ENCODE results near the gene DBNDD2. TPM values are rescaled to one million over a fixed set of nuclear protein-coding genes. Genes with fewer than 3 reads are reported as not detected.

DBNDD2 gene
- total RNA-seq, 1 donor from 2014 or later, result 100 TPM

DNA sequence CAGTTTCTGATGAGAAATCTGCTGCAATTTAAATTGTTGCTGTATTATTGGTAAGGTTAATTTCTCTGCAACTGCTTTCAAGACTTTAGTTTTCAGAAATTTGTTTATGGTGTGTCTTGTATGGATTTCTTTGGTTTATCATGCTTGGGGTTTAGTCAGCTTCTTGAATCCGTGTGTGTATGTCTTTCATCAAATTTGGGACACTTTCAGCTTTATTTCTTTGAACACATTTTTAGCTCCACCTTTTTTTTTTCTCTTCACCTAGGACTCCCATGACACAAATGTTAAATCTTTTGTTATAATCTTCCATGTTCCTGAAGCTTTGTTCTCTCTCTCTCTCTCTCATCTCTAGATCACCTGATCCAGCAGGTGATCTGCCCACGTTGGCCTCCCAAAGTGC is 16.5 kb upstream of the DBNDD2 start:
- Histone ChIP-seq H3K27me3 (no peaks in the 10 kb centered on the region), H3K27ac (no peak overlapping the region), H3K4me3 (no peak overlapping the region), H3K4me1 (no peaks in the 10 kb centered on the region), H3K36me3 (no peaks in the 10 kb centered on the region), H3K9me3 (no peaks in the 10 kb centered on the region)
- no peak for DNase-seq (ENCODE audit: low spot score in 2 of 2)
- intact Hi-C loops (cut with DNase I), result no loop called here
- TF ChIP-seq, protein P1, sequence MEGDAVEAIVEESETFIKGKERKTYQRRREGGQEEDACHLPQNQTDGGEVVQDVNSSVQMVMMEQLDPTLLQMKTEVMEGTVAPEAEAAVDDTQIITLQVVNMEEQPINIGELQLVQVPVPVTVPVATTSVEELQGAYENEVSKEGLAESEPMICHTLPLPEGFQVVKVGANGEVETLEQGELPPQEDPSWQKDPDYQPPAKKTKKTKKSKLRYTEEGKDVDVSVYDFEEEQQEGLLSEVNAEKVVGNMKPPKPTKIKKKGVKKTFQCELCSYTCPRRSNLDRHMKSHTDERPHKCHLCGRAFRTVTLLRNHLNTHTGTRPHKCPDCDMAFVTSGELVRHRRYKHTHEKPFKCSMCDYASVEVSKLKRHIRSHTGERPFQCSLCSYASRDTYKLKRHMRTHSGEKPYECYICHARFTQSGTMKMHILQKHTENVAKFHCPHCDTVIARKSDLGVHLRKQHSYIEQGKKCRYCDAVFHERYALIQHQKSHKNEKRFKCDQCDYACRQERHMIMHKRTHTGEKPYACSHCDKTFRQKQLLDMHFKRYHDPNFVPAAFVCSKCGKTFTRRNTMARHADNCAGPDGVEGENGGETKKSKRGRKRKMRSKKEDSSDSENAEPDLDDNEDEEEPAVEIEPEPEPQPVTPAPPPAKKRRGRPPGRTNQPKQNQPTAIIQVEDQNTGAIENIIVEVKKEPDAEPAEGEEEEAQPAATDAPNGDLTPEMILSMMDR (IDR thresholded peaks at IDR 0.05), result no peak

DNA sequence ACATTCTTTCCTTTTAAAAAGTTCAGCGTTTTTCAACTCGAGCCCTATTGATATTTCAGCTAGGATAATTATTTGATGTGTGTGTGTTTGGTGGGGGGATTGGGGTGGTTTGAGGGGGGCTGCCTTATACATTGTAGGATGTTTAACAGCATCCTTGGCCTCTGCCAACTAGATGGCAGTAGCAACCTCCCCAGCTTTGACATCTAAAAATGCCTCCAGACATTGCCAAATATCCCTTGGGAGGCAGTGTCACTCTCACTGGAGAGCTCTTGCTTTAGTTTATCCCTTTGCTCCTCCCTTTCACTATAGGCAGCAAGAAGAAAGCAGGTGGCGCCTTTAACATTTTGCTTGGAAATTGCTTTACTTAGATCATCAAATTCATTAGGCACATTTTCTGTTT is 15.4 kb upstream of the DBNDD2 start:
- H3K4me1 ChIP-seq, result no peaks in the 10 kb centered on the region
- no peaks in the 10 kb centered on the region for H3K36me3 ChIP-seq
- intact Hi-C loops (cut with DNase I), result no loop called here
- H3K9me3 ChIP-seq, result no peaks in the 10 kb centered on the region
- H3K4me3 ChIP-seq, result no peak overlapping the region
- TF ChIP-seq, protein P1 (IDR thresholded peaks at IDR 0.05), result no peak
- H3K27me3 ChIP-seq, result no peaks in the 10 kb centered on the region
- DNase-seq (ENCODE audit: low spot score in 2 of 2), result no peak
- no peak overlapping the region for H3K27ac ChIP-seq

DNA sequence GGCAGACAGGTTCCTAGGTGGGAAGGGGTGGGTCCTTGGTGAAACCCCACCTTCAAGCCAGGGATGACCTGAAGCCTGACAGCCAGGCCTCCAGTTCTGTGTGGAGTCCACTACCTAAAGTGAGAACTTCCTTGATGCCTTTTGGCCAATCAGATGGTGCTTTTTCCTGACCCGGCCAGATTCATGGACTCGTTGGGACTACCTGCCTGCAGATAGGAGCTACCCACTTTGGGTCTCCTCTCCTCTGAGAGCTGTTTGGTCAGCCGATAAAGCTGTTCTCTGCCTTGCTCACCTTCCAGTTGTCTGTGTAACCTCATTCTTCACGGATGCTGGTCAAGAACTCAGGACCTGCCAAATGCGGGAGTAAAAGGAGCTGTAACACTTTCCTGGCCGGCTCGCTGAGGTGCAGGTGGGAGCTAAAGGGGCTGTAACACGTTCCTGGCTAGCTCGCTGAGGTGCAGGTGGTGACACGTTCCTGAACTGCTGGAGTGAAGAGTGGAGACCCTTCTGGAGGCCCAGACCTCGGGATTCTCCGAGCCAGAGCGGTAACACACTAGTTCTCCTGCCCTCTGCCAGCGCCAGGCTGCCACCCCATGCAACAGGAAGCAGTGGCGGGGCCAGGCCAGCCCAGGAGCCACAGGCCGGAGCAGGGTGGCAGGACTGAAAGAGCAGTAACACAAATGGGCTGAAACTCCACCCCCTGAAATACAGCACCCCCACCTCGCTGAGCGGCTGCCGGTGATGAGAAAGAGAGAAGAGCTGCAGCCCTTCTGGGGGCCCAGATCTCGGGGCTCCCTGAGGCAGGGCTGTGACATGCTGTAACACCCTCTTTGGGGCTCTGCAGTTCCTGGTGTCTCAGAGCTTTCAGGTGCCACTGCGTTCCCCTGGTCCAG is 13.6 kb upstream of the DBNDD2 start:
- Histone ChIP-seq H3K4me1 (no peaks in the 10 kb centered on the region), H3K27me3 (no peaks in the 10 kb centered on the region), H3K27ac (no peak overlapping the region), H3K36me3 (no peaks in the 10 kb centered on the region), H3K4me3 (no peak overlapping the region), H3K9me3 (no peaks in the 10 kb centered on the region)
- no peak for DNase-seq (ENCODE audit: low spot score in 2 of 2)
- intact Hi-C loops (cut with DNase I), result no loop called here
- TF ChIP-seq, protein P1 (IDR thresholded peaks at IDR 0.05), result no peak

DNA sequence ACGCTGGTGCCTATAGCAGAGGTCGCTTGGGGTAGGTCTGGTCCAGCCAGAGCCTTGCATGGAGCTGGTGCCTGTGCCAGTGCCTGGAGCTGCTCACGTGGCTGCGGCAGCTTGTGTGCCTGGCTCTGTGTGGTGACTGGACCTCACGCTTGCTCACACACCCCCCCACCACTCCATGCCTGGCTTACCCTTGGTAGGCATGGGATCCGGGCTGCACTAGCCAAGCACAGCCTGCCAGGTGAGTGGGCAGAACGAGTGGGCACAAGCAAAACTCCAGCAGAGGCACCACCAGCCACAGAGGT is 13.0 kb upstream of the DBNDD2 start:
- Histone ChIP-seq H3K27me3 (no peaks in the 10 kb centered on the region), H3K4me3 (no peak overlapping the region), H3K4me1 (no peaks in the 10 kb centered on the region), H3K9me3 (no peaks in the 10 kb centered on the region), H3K27ac (no peak overlapping the region), H3K36me3 (no peaks in the 10 kb centered on the region)
- TF ChIP-seq, protein P1 (IDR thresholded peaks at IDR 0.05), result no peak
- DNase-seq (ENCODE audit: low spot score in 2 of 2), result no peak
- intact Hi-C loops (cut with DNase I), result no loop called here

DNA sequence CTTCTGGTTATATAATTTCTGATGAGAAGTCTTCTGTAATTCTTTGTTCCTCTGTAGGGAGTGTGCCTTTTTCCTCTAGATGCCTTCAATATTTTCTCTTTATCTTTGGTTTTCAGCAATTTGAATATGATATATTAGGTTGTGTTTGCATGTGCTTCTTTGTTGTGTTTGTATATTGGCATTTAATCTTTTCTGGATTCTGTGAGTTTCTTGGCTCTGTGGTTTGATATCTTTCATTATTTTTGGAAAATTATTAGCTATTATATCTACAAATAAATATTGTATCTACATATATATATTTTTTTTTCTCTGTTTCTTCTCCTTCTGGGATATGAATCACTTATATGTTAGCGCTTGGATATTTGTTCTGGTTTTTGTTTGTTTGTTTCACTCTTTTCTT is 9.1 kb upstream of the DBNDD2 start:
- Histone ChIP-seq H3K27me3 (no peaks in the 10 kb centered on the region), H3K9me3 (no peaks in the 10 kb centered on the region), H3K4me1 (no peaks in the 10 kb centered on the region), H3K27ac (no peak overlapping the region), H3K36me3 (no peaks in the 10 kb centered on the region), H3K4me3 (no peak overlapping the region)
- DNase-seq (ENCODE audit: low spot score in 2 of 2), result no peak
- TF ChIP-seq, protein P1 (IDR thresholded peaks at IDR 0.05), result no peak
- intact Hi-C loops (cut with DNase I), result no loop called here
